Amniotic stem cell (primary cell): ENCODE data around the gene XXYLT1.

Experiments
- DNase-seq: peaks from one replicate; lab custom pipeline; 2025; lab: John Stamatoyannopoulos, UW

XXYLT1 gene

GRCh38 chr3:195184716-195185421, 86.1 kb downstream of the XXYLT1 start:
- DNase-seq, result no peak

- no peak for DNase-seq
Observed at GRCh38 chr3:195183071-195183776, 87.7 kb downstream of the XXYLT1 start.

GRCh38 chr3:195182470-195182795, 88.5 kb downstream of the XXYLT1 start:
- DNase-seq, result no peak

GRCh38 chr3:195181741-195182469, 89.1 kb downstream of the XXYLT1 start:
- DNase-seq, result no peak

GRCh38 chr3:195181113-195181498, 89.9 kb downstream of the XXYLT1 start:
- no peak for DNase-seq

GRCh38 chr3:195180490-195181112, 90.4 kb downstream of the XXYLT1 start:
- no peak for DNase-seq

GRCh38 chr3:195179776-195180489, 91.0 kb downstream of the XXYLT1 start:
- no peak for DNase-seq

GRCh38 chr3:195178124-195178910, 92.6 kb downstream of the XXYLT1 start:
- DNase-seq, result no peak

- no peak for DNase-seq
Observed at GRCh38 chr3:195177422-195178123, 93.4 kb downstream of the XXYLT1 start.

- DNase-seq, result no peak
Observed at GRCh38 chr3:195176776-195177175, 94.2 kb downstream of the XXYLT1 start.

- no peak for DNase-seq
Observed at GRCh38 chr3:195175476-195176337, 95.3 kb downstream of the XXYLT1 start.

GRCh38 chr3:195175076-195175475, 95.9 kb downstream of the XXYLT1 start:
- no peak for DNase-seq

- no peak for DNase-seq
Observed at GRCh38 chr3:195173657-195174056, 97.3 kb downstream of the XXYLT1 start.

- DNase-seq, result no peak
Observed at GRCh38 chr3:195172896-195173295, 98.1 kb downstream of the XXYLT1 start.

GRCh38 chr3:195172039-195172684, 98.8 kb downstream of the XXYLT1 start:
- DNase-seq, result no peak

- DNase-seq, result no peak
Observed at GRCh38 chr3:195171093-195171873, 99.7 kb downstream of the XXYLT1 start.

- no peak for DNase-seq
Observed at GRCh38 chr3:195170496-195170895, 100.5 kb downstream of the XXYLT1 start.

GRCh38 chr3:195169011-195169649, 101.8 kb downstream of the XXYLT1 start:
- no peak for DNase-seq
